ENCODE results near the gene SNX11.

DNA sequence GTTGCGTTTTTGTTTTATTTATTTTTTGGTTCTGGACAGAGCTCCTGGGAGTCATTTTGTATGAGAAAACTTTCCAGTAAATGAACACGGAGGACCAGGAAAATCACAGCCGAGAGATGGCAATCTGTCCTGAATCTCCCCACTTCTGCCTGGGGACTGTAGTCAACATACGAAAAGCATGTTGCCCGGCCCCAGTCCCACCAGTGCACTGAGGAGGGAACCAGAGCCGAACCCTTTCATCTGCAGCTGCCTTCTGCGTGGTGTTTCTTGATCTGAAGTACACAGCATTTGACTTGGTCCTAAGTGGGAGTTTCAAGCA is 18.9 kb downstream of the SNX11 start:
- TF ChIP-seq, protein P1, sequence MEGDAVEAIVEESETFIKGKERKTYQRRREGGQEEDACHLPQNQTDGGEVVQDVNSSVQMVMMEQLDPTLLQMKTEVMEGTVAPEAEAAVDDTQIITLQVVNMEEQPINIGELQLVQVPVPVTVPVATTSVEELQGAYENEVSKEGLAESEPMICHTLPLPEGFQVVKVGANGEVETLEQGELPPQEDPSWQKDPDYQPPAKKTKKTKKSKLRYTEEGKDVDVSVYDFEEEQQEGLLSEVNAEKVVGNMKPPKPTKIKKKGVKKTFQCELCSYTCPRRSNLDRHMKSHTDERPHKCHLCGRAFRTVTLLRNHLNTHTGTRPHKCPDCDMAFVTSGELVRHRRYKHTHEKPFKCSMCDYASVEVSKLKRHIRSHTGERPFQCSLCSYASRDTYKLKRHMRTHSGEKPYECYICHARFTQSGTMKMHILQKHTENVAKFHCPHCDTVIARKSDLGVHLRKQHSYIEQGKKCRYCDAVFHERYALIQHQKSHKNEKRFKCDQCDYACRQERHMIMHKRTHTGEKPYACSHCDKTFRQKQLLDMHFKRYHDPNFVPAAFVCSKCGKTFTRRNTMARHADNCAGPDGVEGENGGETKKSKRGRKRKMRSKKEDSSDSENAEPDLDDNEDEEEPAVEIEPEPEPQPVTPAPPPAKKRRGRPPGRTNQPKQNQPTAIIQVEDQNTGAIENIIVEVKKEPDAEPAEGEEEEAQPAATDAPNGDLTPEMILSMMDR (IDR thresholded peaks at IDR 0.05; ENCODE audit: borderline replicate concordance, extremely low read depth, low read length, poor library complexity, severe bottlenecking): no peak
- no peak for TF ChIP-seq EZH2 (IDR thresholded peaks at IDR 0.05; ENCODE audit: borderline replicate concordance, low read depth, low read length, severe bottlenecking)
